ENCODE data around the gene NUTM1.
A peak's percentile ranks its signal among the peaks of the same experiment; 100 is the strongest.
"Not testable (repeated sequence)": the region's sequence is repeated elsewhere in the genome, so short reads cannot be mapped to it uniquely, and the experiment has no call there.

The NUTM1 gene

DNA sequence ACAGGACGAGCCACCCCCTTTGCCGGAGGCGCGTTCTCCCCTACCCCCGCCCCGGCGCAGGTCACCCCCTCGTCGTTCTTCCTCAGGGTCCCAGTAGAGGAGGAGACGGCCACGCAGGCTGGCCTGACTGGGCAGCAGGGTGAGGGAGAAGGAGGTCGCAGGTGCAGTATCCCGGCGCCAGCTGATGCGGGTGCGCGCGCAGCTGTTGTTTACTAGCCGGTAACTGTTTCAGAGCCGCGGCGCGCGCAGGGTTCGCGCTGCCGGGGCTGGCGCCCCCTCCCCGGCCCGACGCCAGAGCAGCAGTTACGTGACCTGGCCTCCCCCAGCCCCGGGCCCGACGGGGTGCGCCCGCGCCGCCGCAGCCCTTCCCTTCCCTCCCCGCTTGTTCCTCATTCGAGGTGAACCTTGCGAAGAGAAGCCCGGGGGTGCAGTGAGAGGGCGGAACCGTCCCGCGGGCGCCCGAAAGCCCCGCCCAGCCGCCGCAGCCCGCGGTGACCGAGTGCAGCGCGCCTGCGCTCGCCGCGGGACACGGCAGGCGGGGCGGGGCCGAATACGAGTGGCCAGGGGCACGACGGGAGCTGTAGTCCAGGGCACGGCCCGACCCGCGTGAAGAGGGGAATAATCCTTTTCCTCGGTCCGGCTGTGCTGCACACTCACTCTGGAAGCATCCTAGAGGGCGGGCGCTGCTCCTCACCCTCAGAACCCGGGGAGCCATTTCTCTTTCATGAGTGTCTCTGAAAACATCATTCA lies 5.4 kb upstream of the NUTM1 start, which contains the start of gene SLC12A6:
SLC12A6 (minus strand) TSS at position 225 of the 750 bp plus-strand sequence. CDS start 1,101 bp downstream, outside the sequence.
- DNase-seq, result peak; percentile 76

DNA sequence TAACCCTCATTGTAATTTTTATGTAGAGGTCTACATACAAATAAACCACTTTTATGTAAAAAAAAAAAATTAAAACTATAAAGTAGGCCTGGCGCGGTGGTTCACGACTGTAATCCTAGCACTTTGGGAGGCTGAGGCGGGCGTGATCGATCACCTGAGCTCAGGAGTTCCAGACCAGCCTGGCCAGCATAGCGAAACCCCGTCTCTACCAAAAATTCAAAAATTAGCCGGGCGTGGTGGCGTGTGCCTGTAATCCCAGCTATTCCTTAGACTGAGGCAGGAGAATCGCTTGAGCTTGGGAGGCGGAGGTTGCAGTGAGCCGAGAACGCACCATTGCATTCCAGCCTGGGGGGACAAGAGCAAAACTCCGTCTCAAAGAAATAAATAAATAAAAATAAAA lies 4.8 kb upstream of the NUTM1 start:
- DNase-seq, result no peak

DNA sequence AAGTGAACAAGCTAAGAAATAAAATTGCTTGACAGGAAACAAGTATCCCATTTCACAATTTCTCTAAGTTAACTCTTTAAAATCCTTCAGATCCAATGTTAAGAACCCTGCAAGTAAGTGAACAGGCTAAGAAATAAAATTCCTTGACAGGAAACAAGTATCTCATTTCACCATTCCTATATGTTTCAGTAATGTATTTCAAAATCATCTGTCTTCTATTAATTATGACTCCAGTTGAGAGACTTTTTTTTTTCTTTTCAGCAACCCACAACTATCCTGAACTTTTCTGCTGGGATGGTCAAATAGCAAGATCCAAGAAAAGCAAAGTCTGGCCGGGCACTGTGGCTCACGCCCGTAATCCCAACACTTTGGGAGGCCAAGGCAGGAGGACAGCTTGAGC lies 3.2 kb upstream of the NUTM1 start:
- no peak for DNase-seq

DNA sequence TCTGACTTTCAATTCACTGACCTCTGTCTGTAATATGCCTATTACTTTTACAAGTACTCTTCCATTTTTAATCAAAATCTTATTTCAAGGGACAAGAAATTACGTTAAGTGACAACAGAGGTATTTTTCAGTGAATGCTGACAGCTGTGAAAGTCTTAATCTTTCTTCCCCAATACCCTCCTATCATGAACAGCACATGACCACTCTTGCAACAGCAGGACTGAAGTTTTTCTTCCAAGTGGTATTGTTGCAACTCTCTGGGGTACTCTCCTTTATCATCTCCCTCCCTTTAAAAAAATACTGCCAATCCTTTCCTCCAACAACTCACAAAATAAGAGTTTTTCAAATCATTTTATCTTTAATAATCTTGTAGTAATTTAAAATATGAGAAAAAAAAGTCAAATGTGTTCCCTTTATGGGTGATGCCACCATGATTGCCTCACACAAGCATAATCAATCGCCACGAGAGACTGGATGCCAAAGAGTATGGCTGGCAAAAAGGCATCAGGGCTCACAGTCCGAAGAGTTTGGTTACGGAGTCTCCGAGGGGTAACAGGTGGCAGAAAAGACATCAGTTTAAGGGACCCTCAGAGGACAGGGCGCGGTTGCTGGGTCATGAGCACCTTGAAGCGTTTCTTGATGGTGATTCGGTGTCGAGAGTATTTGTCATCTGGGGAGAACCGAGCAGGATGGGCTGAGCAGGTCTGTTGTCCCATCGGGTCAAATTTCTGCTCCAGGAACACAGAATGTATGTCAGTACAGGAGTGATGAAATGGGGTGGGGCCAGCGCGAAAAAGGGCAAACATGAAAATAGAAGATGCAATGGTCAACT lies 1.5 kb upstream of the NUTM1 start:
- no peak for DNase-seq

DNA sequence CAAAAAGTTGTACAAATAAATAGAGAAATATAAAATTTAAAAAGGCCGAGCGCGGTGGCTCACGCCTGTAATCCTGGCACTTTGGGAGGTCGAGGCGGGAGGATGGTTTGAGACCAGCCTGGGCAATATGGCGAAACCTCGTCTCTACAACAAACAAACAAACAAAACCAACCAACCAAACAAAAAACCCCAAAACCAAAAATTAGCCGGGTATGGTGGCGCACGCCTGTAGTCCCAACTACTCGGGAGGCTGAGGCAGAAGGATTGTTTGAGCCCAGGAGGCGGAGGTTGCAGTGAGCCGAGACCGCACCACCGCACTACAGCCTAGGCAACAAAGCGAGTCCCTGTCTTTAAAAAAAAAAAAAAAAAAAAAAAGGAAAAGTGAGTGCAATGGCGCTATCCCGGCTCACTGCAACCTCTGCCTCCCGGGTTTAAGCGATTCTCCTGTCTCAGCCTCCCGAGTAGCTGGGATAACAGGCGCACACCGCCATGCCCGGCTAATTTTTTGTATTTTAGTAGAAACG lies 840 bp upstream of the NUTM1 start:
- DNase-seq, result not testable (repeated sequence)

DNA sequence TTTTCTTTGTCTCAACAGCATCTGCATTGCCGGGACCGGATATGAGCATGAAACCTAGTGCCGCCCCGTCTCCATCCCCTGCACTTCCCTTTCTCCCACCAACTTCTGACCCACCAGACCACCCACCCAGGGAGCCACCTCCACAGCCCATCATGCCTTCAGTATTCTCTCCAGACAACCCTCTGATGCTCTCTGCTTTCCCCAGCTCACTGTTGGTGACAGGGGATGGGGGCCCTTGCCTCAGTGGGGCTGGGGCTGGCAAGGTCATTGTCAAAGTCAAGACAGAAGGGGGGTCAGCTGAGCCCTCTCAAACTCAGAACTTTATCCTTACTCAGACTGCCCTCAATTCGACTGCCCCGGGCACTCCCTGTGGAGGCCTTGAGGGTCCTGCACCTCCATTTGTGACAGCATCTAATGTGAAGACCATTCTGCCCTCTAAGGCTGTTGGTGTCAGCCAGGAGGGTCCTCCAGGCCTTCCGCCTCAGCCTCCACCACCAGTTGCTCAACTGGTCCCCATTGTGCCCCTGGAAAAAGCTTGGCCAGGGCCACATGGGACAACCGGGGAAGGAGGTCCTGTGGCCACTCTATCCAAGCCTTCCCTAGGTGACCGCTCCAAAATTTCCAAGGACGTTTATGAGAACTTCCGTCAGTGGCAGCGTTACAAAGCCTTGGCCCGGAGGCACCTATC lies 5.0 kb downstream of the NUTM1 start:
- no peak for DNase-seq

DNA sequence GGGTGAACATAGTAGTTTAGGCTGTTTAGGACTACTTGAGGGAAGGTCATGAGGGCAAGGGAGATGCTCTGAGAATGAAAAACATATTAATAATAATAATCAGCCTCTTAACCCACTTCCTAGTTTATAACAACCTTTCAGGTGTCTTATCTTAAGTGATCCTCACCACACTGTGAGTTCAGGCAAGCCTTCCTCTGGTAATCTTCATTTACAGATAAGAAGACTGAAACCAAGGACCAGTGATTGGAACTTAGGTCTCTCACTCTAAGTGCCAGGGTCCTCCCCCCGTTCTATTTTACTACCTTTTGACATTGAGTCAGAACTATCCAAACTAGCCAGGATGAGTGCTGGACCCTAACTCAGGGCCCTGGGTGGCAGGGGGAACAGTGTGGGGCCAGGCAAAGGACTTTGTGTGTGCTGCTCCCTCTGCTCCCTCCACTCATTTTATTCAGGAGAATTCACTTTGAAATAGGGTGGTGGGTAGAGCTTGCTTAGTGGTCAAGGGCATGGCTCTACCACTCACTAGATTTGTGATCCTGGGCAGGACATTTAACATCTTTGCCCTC lies 5.7 kb downstream of the NUTM1 start:
- DNase-seq, result no peak

DNA sequence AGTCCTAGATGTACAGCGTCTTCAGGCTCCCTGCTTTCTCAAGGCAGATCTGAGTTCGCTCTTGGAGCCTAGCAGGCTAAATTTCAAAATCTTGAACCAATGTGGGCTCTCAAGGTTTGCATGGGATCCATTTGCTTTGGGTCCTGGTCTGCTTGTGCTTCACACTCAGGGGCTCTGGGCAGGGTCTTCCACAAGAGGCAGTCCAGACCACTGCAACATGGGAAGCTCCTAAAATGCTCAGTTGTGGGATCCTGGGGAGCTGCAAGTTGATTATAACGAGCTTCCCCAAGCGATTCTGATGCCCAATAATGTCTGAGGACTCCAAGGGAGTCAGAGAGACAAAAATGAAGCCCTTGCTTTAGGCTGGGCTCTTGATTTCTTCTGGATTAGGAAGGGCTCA lies 6.7 kb downstream of the NUTM1 start:
- no peak for DNase-seq

DNA sequence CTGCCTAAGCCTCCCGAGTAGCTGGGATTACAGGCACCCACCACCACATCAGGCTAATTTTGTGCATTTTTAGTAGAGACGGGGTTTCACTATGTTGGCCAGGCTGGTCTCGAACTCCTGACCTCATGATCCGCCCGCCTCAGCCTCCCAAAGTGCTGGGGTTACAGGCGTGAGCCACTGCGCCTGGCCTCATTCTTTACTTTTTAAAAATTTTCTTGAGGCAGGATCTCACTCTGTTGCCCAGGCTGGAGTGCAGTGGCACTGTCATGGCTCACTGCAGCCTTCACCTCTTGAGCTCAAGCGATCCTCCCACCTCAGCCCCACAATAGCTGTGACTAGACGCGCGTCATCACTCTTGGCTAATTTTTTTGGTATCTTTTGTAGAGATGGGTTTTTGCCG lies 9.9 kb downstream of the NUTM1 start:
- not testable (repeated sequence) for DNase-seq

DNA sequence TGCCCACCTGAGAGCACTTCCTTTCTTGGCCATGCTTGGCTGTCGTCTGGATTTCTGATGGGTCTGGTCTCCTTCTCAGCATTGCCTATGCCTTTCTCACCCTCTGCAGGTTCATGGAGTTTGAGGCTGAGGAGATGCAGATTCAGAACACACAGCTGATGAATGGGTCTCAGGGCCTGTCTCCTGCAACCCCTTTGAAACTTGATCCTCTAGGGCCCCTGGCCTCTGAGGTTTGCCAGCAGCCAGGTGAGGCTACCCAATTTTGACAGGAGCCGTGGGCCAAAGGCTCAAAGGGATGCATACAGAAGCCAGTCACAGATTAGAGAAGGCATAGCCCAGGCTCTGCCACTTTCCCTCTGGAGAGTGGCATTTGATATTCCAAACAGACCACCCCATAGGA lies 10.5 kb downstream of the NUTM1 start:
- DNase-seq, result no peak

DNA sequence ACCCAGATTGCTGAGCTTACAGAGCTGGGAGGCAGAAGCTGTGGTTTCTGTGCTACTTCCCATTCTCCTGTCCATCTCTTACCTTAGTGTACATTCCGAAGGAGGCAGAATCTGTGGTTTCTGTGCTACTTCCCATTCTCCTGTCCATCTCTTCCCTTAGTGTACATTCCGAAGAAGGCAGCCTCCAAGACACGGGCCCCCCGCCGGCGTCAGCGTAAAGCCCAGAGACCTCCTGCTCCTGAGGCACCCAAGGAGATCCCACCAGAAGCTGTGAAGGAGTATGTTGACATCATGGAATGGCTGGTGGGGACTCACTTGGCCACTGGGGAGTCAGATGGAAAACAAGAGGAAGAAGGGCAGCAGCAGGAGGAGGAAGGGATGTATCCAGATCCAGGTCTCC lies 11.2 kb downstream of the NUTM1 start:
- no peak for DNase-seq

DNA sequence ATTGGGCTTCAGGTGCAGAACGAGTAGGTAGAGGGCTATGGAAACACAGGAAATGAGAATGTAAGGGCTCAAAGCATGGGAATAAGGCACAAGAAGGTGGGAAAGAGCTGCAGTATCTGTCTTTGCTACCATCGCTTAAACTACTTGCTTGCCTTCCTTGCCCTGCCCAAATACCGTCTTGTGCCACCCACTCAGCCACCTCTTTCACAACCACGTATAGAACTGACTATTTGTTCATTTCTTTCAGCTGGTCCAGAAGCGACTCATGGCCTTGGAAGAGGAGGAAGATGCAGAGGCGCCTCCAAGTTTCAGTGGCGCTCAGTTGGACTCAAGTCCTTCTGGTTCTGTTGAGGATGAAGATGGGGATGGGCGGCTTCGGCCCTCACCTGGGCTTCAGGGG lies 12.1 kb downstream of the NUTM1 start:
- no peak for DNase-seq

DNA sequence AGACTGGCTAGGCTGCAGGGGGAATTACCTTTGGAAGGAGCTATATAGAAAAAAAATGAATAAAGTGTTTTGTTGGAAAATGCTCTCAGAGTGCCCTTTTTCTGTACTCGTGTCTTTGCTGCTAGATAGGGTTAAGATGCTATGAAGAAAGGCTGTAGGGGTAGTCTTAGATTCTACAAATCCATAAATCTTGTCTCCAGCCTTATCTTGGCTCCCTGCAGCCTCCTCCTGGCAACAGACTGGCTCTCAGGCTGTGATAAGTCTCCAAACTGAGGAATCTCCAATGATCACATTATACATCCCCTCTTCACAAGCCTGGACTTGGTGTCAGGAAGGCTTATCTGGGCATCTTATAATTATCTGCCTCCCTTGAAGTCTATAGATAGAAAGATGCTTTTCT lies 14.5 kb downstream of the NUTM1 start:
- DNase-seq, result no peak

DNA sequence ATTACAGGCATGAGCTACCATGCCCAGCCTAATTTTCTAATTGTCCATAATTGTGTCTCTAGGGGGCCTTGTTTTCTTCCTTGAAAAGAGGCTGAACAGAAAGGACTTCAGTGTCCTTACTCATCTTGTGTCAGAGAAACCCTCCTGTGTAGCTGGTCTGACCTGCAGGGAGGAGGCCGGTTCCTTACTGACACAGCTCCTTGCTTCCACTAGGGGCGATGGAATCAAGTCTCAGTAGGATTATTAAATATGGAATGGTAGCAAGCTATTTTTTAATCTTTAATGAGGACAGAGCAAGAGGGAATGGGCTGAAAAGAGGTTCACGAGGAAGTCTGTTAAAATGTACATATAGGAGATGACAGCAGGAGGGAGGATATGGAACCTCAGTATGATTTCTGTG lies 15.3 kb downstream of the NUTM1 start:
- no peak for DNase-seq

DNA sequence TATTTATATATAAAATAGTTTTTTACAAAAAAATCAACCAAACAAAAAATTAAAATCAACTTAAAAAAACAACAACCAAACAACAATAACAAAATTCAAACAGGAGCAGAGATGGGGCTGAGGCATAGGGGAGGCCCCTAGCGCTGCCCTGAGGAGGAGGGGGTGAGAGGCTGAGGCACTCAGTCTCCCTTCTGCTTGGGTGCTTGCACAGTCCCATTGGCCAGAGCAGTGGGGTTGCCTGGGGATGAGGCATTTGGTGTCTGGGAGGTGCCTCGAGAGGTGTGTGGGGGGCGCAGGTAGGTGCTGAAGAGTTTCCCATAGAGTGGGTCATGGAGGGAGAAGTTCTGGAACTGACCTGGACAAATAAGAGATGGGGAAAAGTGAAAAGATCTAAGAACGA lies 15.8 kb downstream of the NUTM1 start:
- DNase-seq, result no peak

DNA sequence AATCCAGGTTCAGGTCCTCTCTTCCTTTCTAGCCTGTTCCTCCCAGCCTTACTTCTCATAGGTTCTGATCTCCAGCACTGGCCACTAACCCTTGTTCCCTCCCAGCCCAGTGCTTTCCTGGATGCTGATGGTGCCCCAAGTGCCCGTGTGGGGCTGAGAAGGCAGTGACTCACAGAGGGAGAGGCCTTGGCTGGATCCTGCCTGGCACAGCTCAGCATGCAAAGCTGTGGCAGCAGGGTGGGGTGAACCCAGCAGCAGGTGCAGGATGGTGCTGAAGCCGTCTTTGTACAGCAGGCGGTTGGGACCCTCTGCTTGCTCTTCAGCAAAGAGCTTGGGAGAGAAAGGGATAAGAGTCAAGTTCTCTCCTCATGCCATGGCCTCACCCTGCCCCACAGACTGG lies 16.3 kb downstream of the NUTM1 start:
- no peak for DNase-seq

DNA sequence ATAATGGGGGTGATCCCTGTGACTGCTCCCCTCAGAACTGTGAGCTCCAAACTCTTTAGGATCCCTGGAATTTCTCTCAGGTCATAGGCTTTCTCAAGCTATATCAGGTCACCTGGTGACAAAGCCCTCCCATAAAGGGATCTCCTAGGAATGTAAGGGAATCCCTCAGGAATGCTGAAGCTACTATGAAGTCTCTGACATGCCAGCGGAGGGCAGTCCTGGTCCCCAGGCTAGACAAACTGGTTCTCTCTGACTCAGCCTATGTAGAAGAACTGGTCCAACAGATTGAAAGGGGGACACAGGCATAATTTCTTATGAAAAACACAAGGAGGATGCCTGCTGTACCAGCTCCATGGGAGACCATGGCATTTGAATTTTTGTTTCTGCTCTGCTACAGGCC lies 17.2 kb downstream of the NUTM1 start:
- DNase-seq, result no peak

DNA sequence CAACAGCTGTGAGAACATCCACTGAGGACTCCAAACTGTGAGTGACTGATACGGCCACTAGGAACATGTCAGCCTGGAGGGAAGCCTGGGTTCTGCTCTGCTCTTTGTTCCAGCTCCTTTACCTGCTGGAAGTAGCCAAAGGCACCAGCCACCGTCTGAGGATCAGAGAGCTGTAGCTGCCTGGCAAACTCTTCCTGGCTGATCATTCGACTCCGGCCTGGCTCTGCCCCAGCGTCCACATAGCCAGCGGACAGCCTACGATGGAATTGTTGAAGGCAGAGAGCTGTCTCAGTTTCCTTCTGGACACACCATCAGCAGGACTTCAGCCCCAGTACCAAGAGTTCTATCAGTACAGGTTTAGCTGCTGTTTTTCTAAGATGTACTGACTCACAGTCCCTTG lies 18.2 kb downstream of the NUTM1 start:
- DNase-seq, result no peak

DNA sequence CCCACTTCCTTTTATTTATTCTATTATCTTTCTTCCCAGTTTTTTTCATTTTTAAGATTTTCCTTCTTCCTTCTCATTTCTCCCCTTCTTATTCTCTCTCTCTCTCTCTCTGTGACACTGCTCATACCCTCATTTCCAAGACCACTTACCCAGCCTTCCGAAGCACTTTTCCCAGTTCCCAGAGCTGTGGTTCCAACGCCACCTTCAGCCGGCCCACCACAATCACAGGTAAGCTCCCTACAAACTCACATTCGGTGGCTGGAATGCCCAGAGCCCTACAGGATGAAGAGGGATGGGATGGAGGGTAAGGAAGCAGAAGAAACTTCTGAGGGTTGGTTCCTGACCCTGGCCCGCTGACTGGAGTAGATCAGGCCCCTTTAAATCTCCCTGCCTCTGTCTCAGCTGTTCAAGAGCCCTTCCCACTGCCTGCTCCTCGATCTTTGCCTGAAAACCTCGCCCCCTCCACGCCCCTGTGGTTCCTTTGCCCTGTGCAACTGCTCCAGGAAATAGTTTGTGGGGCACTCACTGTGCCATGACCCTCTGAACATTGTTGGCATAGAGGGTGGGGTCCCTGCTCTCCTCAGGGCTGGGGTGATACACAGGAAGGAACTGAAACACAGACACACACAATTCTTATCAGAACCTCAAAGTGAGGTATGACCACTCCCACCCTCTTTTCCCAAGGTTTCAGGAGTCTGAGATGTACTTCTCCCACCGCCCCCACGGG lies 19.1 kb downstream of the NUTM1 start:
- DNase-seq, result no peak

DNA sequence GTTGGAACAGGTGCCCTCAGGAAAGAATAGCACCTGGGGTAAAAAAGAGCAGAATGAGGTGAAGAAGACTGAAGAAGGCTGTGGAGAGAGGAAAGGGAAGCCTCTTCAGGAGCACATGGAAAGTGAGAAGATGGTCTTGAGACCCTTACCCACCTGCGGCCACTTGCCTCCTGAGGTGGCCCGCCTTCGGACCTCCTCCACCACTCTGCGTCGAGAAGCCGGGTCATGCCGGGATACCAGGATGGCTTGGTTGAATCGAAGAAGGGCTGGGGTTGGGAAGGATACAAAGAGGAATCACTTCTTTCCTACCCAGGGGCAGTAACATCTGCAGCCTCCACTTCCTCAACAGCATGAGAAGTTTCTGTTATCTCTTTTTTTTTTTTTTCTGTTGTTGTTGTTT lies 20.9 kb downstream of the NUTM1 start:
- DNase-seq, result no peak

DNA sequence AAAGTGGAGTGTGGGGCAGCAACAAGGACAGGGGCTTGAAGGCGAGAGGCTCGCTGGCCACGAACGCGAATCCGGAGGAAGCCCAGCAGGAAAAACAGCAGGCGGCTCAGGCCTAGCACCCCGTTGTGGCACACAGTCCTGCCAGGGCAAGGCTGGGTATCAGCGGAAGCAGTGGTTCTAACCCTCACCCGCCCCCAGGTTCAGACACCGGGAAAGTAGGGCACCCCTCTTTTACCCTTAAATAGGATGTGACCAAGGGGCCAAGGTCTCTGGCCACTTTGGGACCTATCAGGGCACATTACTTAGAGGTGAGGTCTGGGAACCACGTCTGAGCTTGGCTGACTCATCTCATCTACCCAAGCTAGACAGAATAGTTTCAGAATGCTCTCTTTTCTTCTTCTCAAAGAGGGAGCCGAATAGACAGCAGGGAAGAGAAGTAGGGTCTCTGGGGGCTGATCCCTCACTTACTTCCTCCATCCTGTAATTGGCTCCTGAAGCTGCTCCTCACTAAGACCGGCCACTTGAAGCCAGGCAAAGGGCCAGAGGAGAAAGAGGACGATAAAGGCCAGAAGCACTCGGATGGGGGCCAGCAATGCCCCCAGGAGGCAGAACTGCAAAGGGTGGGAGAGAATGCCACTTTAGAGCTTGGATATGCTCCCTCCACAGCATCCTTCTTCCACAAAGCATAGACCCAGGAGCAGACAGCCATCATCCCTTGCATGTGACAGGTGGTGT lies 22.1 kb downstream of the NUTM1 start:
- no peak for DNase-seq

DNA sequence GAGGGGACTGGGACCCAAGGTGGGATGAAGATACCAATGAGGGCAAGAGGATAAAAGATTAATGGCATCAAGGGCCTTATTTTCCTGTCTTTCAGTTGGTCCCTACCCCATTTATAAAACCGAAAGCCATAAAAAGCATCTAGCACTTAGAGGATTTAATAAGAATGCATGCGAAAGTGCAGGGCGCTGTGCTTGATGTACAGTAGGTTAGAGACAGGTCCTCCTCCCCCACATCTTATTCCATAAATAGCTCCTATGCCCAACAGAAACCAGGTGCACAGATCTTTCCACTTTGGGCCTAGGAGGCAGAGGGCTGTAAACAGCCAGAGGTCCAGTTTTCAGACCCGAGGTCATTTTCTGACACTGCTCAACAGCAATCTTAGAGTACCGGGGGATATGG lies 22.7 kb downstream of the NUTM1 start:
- no peak for DNase-seq
